Measurements from ENCODE around the gene GOLGA8O.
"Not testable (repeated sequence)": the region's sequence is repeated elsewhere in the genome, so short reads cannot be mapped to it uniquely, and the experiment has no call there.

- TF ChIP-seq FOXM1 (CRISPR knock-in tag; IDR thresholded peaks at IDR 0.05); PRDM4 (CRISPR knock-in tag; IDR thresholded peaks at IDR 0.05; ENCODE audit: borderline replicate concordance); CBFB (CRISPR knock-in tag; IDR thresholded peaks at IDR 0.05); ZFX (CRISPR knock-in tag; IDR thresholded peaks at IDR 0.05; ENCODE audit: low read depth); TCF12 (IDR thresholded peaks at IDR 0.05); TCF12 (CRISPR knock-in tag; IDR thresholded peaks at IDR 0.05); SMC3 (IDR thresholded peaks at IDR 0.05; ENCODE audit: low read length); ZNF121 (CRISPR knock-in tag; IDR thresholded peaks at IDR 0.05); ZZZ3 (CRISPR knock-in tag; IDR thresholded peaks at IDR 0.05; ENCODE audit: borderline replicate concordance); YY1 (IDR thresholded peaks at IDR 0.05; ENCODE audit: insufficient read depth, insufficient replicate concordance, low read depth, low read length): not testable (repeated sequence)
- TF ChIP-seq, protein P1, sequence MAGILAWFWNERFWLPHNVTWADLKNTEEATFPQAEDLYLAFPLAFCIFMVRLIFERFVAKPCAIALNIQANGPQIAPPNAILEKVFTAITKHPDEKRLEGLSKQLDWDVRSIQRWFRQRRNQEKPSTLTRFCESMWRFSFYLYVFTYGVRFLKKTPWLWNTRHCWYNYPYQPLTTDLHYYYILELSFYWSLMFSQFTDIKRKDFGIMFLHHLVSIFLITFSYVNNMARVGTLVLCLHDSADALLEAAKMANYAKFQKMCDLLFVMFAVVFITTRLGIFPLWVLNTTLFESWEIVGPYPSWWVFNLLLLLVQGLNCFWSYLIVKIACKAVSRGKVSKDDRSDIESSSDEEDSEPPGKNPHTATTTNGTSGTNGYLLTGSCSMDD (CRISPR knock-in tag; IDR thresholded peaks at IDR 0.05), result not testable (repeated sequence)
- TF ChIP-seq, protein P2, sequence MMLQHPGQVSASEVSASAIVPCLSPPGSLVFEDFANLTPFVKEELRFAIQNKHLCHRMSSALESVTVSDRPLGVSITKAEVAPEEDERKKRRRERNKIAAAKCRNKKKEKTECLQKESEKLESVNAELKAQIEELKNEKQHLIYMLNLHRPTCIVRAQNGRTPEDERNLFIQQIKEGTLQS (CRISPR knock-in tag; IDR thresholded peaks at IDR 0.05), result not testable (repeated sequence)
- TF ChIP-seq, protein P3, sequence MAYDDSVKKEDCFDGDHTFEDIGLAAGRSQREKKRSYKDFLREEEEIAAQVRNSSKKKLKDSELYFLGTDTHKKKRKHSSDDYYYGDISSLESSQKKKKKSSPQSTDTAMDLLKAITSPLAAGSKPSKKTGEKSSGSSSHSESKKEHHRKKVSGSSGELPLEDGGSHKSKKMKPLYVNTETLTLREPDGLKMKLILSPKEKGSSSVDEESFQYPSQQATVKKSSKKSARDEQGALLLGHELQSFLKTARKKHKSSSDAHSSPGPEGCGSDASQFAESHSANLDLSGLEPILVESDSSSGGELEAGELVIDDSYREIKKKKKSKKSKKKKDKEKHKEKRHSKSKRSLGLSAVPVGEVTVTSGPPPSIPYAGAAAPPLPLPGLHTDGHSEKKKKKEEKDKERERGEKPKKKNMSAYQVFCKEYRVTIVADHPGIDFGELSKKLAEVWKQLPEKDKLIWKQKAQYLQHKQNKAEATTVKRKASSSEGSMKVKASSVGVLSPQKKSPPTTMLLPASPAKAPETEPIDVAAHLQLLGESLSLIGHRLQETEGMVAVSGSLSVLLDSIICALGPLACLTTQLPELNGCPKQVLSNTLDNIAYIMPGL (CRISPR knock-in tag; IDR thresholded peaks at IDR 0.05; ENCODE audit: borderline replicate concordance in 1 of 2, low read depth in 1 of 2), result not testable (repeated sequence)
These were observed 52.2 kb downstream of the GOLGA8O start, which contains the start of gene GOLGA8K for GRCh38 chr15:32403192-32403591.
